Natural killer cell treated with Interleukin-12 subunit alpha and Interleukin-12 subunit beta and Interleukin-15 and Interleukin-18, amount 100 ng/mL, for 72 hours (primary cell): ENCODE measurements around the gene AGO3. TPM values are rescaled to one million over a fixed set of nuclear protein-coding genes. Genes with fewer than 3 reads are reported as not detected.
A peak's percentile ranks its signal among the peaks of the same experiment; 100 is the strongest.

Source experiments
- ATAC-seq, 2 donors: fragments of 150-1000 bp; cut with Tn5 transposase in 1 of 2; sonication (Bioruptor Pico), chemical (Tn5 transposase) in 1 of 2; 2 replicates each; pipeline ENCODE4 v1.10.0; 2021
- DNase-seq: peaks from one replicate; pipeline ENCODE4 v3.0.0; 2022; ENCODE audit warnings: low spot score
- H3K27ac Mint-ChIP-seq, 2 donors: 1 replicate in 1 of 2; 2 replicates in 1 of 2; pipeline ENCODE4 v1.8.0; 2022; ENCODE audit warnings: mixed read lengths in 2 of 2, mild to moderate bottlenecking in 1 of 2, moderate library complexity in 1 of 2
- H3K27me3 Mint-ChIP-seq, 2 donors: 1 replicate in 1 of 2; 2 replicates in 1 of 2; pipeline ENCODE4 v1.8.0; 2022; ENCODE audit warnings: mixed read lengths in 2 of 2
- H3K36me3 Mint-ChIP-seq: one replicate; pipeline ENCODE4 v1.8.0; 2022; ENCODE audit warnings: mixed read lengths
- H3K4me1 Mint-ChIP-seq, 2 donors: 1 replicate in 1 of 2; 2 replicates in 1 of 2; pipeline ENCODE4 v1.8.0; 2022; ENCODE audit warnings: low read depth in 2 of 2, mixed read lengths in 2 of 2, mild to moderate bottlenecking in 1 of 2
- H3K4me3 Mint-ChIP-seq: one replicate; pipeline ENCODE4 v1.8.0; 2022; ENCODE audit warnings: mixed read lengths
- H3K9me3 Mint-ChIP-seq: 2 replicates; pipeline ENCODE4 v1.8.0; 2022; ENCODE audit warnings: mixed read lengths
- total RNA-seq, 2 donors: library from RNA; stranded (reverse); gene quantifications; one replicate each; pipeline ENCODE4 v1.2.3, GENCODE V29; 2022

AGO3 gene
- total RNA-seq, 2 donors from 2014 or later: 37.7 to 56.5 TPM

DNA sequence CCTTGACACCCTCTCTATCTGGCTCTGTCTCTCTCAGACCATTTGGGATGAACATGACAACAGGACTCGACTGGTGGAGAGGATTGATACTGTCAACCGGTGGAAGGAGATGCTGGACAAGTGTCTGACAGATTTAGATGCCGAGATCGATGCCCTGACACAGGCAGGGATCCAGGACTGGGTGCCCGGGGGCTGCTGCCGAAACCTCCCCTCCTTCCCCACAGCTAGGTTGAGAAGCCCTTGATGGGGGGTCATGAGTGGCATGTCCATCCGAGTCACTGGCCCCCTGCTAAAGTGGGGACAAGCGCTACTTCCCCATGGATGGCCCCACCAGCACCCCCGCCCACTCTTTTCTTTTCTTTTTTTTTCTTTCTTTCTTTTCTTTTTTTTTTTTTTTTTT is 154.2 kb downstream of the AGO3 start:
- Mint-ChIP-seq H3K36me3 (peaks cover 9% of the 10 kb centered on the region), H3K27me3 (peaks cover 8 to 11% of the 10 kb centered on the region in 2 donors), H3K27ac (no peak overlapping the region), H3K4me3 (no peak overlapping the region), H3K4me1 (peaks cover 8 to 10% of the 10 kb centered on the region in 2 donors), H3K9me3 (no peaks in the 10 kb centered on the region)
- DNase-seq: no peak
- ATAC-seq: no peak

DNA sequence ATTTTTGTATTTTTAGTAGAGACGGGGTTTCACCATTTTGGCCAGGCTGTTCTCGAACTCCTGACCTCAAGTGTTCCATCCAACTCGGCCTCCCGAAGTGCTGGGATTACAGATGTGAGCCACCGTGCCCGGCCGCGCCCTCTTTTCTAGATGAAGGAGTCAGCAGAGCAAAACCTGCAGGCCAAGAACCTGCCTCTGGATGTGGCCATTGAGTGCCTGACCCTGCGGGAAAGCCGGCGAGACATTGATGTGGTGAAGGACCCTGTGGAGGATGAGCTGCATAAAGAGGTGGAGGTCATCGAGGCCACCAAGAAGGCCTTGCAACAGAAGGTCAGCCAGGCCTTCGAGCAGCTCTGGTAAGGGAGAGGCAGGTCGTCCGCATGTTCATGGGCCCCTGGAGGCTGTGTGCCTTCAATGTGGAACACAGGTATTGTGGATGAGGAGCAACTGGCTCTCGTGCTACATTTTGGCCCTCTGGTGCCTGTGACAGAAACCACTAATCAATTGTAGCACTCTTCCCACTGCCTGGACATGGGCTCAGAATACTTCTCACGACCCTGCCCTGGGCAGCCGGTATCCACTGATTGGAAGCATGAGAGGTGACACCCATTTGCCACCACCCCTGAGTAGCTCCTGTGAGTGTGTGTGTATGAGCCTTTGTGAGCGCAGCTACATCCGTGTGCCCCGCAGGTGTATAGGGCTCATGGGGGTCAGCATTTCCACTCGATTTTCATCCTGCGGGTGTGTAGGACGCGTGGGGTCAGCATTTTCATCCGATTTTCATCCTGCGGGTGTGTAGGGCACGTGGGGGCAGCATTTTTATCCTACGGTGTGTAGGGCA is 155.0 kb downstream of the AGO3 start:
- Mint-ChIP-seq H3K36me3 (peaks cover 9% of the 10 kb centered on the region), H3K4me3 (no peak overlapping the region), H3K27ac (no peak overlapping the region), H3K4me1 (peaks cover 9 to 12% of the 10 kb centered on the region in 2 donors), H3K27me3 (peaks cover 8 to 9% of the 10 kb centered on the region in 2 donors), H3K9me3 (no peaks in the 10 kb centered on the region)
- no peak for ATAC-seq
- DNase-seq: no peak

DNA sequence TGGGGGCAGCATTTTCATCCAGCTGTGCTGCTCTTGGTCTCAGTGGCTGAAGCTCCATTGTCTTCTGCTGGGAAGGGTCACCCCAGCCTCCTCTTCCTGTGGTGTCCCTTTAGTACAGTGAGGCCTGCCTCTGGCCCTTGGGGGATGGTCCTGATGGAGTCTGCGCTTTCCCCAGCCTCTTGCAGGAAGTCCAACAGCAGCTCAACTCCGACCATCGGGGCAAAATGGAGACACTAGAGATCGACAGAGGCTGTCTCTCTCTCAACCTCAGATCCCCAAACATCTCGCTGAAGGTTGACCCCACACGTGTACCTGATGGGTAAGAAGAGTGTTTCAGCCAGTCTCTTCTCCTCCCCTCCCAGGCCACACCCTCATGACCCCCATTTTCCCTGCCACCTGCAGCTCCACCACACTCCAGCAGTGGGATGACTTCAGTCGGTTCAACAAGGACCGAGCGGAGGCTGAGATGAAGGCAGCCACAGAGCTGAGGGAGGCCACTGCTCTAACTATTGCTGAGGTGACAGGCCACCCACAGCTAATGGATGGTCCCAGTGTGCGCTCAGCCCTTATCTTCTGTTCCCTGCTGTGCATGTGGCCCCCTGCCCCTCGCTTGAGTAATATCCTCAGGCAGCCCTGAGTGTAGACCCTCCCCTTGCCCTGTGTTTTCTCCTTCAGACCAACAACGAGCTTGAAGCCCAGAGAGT is 155.8 kb downstream of the AGO3 start:
- Mint-ChIP-seq H3K27me3 (peaks cover 8% of the 10 kb centered on the region in 2 donors), H3K4me1 (peaks cover 12% of the 10 kb centered on the region in 2 donors), H3K36me3 (peaks cover 9% of the 10 kb centered on the region), H3K9me3 (no peaks in the 10 kb centered on the region), H3K27ac (peak overlapping the region; percentile 20 to 30), H3K4me3 (peak overlapping the region; percentile 45)
- ATAC-seq (no peak), DNase-seq (no peak)

DNA sequence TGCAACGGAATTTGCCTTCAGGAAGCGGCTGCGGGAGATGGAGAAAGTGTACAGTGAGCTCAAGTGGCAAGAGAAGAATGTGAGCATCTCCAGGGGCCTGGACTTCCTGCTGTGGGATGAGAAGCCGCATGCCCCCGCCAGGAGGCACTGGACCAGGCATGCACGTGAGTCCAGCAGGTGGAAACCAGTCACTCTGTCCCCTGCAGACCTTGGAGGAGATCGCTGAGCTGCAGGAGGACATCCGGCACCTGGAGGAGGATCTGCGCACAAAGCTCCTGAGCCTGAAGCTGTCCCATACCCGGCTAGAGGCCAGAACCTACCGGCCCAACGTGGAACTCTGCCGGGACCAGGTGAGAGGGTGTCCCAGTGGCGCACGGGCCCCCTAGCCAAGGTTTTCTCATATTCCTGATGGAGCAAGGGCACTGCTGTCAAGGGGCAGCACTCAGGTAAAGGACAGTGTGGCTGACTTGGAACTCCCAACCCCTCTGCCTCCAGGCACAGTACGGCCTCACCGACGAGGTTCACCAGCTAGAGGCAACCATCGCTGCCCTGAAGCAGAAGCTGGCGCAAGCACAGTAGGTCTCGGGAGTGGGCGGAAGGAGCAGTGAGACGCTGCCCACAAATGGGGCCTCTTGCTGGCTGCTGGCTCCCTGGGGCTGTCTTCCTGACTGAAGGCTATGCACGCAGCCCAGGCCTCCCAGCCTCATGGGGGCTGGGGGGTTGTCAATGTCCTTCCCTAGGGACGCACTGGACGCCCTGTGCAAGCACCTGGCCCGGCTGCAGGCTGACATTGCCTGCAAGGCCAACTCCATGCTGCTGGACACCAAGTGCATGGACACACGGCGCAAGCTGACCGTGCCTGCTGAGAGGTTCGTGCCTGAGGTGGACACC is 156.6 kb downstream of the AGO3 start:
- Mint-ChIP-seq H3K4me1 (peaks cover 12 to 16% of the 10 kb centered on the region in 2 donors), H3K36me3 (peaks cover 9% of the 10 kb centered on the region), H3K27ac (peak overlapping the region; percentile 20 to 30)

DNA sequence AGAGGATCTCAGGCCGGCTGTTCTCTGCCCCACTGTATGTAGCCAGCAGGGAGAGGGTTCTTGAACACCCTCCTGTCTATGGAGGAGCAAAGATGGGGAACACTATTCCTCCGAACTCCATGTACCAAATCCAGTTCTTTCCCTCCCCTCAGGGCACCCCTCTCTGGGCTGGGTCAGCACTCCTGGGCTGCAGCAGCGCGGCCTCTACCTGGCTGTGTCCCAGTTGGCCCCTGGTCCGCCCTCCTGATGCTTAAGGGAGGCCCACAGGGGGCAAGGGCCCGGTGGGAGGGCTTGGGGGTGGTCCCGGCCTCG is 157.3 kb downstream of the AGO3 start:
- DNase-seq (no peak), ATAC-seq (no peak)
- Mint-ChIP-seq H3K4me3 (no peak overlapping the region), H3K4me1 (peaks cover 12 to 16% of the 10 kb centered on the region in 2 donors), H3K9me3 (no peaks in the 10 kb centered on the region), H3K27ac (peak overlapping the region; percentile 85 to 90), H3K36me3 (peaks cover 9% of the 10 kb centered on the region), H3K27me3 (no peaks in the 10 kb centered on the region)

More for the DNA sequence above, 156.6 kb downstream of the AGO3 start:
- H3K4me3 Mint-ChIP-seq: peak overlapping the region; percentile 45
- no peak for DNase-seq
- ATAC-seq: no peak
- no peaks in the 10 kb centered on the region for H3K9me3 Mint-ChIP-seq
- H3K27me3 Mint-ChIP-seq: peaks cover under 1 to 2% of the 10 kb centered on the region in 2 donors

DNA sequence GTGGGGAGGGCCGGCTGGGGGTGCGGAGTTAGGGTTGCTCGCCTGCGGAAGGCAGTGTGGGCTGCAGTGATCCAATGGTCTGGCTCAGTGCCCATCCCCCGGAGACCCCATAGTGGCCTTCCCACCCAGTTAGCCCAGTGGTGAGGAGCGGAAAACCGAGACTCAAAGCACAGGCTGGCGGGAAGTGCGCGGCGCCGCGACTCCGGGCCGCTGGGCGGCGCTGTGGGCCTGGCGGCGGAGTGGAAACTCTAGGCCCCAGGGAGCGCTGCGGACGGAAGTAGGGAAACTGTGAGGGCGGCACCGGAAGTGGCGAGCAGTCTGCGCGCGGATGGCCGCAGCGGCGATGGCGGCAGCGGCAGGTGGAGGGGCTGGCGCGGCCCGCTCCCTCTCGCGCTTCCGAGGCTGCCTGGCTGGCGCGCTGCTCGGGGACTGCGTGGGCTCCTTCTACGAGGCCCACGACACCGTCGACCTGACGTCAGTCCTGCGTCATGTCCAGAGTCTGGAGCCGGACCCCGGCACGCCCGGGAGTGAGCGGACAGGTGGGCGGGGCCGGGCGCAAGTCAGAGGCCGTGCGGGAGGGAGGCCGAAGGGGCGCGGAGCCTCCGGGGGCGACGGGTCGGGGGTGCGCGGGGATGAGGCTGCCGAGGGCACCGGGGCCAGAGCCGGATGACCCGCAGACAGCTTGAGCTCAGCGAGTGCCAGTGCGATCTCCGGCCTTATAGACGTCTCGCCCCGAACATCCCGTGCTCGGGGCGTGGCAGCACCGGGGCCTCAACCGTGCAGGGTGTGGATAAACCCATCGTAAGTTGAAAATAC is 157.9 kb downstream of the AGO3 start, which contains the start of gene ADPRS:
Gene ADPRS (plus strand): TSS at position 316 of the 816 bp plus-strand sequence. CDS start 13 bp downstream, at position 329.
- H3K27ac Mint-ChIP-seq: peak within 1 kb of the TSS; percentile 85 to 90
- H3K9me3 Mint-ChIP-seq: no peaks in the 10 kb centered on the region

DNA sequence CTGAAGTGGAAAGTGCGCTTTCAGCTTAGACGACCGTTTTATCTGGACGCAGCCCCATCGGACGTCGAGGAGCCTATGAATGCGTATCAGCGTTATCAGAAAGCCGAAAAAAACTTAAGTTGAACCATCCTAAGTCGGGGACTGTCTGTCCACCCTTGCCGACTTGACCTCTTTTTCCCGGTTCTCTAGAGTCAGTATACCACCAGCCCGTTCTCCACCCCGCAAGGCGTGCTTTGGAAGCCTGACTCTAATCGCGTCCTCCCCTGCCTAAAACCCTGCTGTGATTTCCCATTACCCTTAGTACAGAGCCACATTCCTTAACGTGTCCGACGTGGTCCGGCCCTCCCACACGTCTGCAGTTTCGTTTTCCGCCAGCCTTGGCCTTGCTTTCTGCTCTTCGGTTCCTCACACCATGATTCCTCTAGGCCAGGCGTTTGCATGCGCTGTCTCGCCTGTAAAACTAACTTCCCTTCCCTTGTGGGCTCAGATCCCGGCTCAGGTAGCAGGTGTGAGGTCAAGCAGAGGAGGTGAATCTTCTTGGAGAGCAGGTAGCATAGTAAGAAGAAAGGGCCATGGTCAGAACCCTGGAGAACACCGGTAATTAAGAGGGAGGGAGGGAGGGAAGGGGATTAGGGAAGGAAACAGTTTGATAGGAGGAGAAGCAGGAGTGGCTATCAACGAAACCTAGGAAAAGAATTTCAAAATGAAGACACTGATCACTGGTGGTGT is 158.7 kb downstream of the AGO3 start:
- Mint-ChIP-seq H3K27me3 (no peaks in the 10 kb centered on the region), H3K4me3 (peak overlapping the region; percentile 97), H3K9me3 (no peaks in the 10 kb centered on the region), H3K27ac (peak overlapping the region; percentile 85 to 90), H3K36me3 (peaks cover 9% of the 10 kb centered on the region), H3K4me1 (peaks cover 12 to 16% of the 10 kb centered on the region in 2 donors)
- ATAC-seq: no peak
- no peak for DNase-seq

More for the DNA sequence above, 157.9 kb downstream of the AGO3 start, which contains the start of gene ADPRS:
- ATAC-seq (peak; percentile 92 to 93), DNase-seq (peak; percentile 95)
- H3K36me3 Mint-ChIP-seq: peaks cover 9% of the 10 kb centered on the region
- no peaks in the 10 kb centered on the region for H3K27me3 Mint-ChIP-seq
- peaks cover 12 to 16% of the 10 kb centered on the region in 2 donors for H3K4me1 Mint-ChIP-seq
- peak within 1 kb of the TSS; percentile 97 for H3K4me3 Mint-ChIP-seq

DNA sequence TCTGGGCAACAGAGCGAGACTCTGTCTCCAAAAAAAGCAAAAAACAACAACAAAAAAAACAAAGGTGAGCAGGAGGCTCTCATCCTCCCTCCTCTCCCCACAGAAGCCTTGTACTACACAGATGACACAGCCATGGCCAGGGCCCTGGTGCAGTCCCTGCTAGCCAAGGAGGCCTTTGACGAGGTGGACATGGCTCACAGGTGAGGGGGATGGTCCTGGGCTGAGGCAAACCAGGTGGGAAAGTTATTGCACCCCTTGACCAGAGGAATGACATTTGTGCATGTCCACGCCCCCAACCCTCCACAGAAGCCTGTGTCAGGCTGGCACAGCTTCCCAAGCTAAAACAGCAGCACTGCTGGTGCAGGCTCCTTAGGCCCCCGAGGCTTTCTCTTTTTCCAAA is 160.2 kb downstream of the AGO3 start:
- Mint-ChIP-seq H3K4me3 (no peak overlapping the region), H3K27ac (no peak overlapping the region), H3K27me3 (no peaks in the 10 kb centered on the region), H3K36me3 (peaks cover 9% of the 10 kb centered on the region), H3K4me1 (peaks cover 12 to 16% of the 10 kb centered on the region in 2 donors), H3K9me3 (no peaks in the 10 kb centered on the region)
- DNase-seq: no peak
- ATAC-seq: no peak

DNA sequence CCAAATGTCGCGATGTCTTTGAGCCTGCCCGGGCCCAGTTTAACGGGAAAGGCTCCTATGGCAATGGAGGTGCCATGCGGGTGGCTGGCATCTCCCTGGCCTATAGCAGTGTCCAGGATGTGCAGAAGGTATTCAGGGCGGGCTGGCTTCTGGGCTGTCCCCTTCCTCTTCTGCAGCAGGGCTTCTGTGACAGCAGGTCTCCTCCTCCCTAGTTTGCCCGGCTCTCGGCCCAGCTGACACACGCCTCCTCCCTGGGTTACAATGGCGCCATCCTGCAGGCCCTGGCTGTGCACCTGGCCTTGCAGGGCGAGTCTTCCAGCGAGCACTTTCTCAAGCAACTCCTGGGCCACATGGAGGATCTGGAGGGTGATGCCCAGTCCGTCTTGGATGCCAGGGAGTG is 160.8 kb downstream of the AGO3 start:
- H3K9me3 Mint-ChIP-seq: no peaks in the 10 kb centered on the region
- H3K27ac Mint-ChIP-seq: no peak overlapping the region
- no peak for ATAC-seq
- H3K4me1 Mint-ChIP-seq: peaks cover 12 to 20% of the 10 kb centered on the region in 2 donors
- no peak for DNase-seq
- H3K36me3 Mint-ChIP-seq: peaks cover 9% of the 10 kb centered on the region
- H3K27me3 Mint-ChIP-seq: no peaks in the 10 kb centered on the region
- no peak overlapping the region for H3K4me3 Mint-ChIP-seq

DNA sequence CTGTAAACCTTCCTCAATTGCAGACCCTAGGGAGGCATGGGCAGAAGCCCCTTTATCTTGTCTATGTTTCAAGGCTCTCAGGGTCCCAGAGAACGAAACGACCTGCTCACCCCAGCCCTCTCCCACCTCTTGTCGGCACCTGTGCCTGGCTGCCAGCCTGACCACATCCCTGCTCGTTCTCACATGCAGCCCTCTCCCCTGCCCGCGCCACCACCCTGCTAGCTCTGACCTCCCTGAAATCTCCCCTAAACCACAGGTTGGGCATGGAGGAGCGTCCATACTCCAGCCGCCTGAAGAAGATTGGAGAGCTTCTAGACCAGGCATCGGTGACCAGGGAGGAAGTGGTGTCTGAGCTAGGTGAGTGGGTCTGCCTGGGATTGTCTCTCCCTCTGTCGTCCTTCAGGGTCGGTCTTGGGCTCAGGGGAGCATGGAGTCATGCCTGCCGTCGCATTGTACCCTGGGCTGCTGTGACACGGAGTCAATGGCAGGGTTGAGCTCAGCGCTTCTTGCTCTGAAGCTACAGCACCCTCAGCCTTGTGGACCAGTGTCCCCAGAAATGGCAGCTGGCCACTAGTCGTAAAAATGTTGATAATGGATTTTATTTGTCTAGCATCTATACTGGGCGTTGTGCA is 161.4 kb downstream of the AGO3 start:
- Mint-ChIP-seq H3K4me1 (peaks cover 12 to 20% of the 10 kb centered on the region in 2 donors), H3K9me3 (no peaks in the 10 kb centered on the region), H3K4me3 (no peak overlapping the region), H3K27me3 (no peaks in the 10 kb centered on the region), H3K36me3 (peaks cover 9% of the 10 kb centered on the region), H3K27ac (no peak overlapping the region)
- DNase-seq: no peak
- no peak for ATAC-seq

DNA sequence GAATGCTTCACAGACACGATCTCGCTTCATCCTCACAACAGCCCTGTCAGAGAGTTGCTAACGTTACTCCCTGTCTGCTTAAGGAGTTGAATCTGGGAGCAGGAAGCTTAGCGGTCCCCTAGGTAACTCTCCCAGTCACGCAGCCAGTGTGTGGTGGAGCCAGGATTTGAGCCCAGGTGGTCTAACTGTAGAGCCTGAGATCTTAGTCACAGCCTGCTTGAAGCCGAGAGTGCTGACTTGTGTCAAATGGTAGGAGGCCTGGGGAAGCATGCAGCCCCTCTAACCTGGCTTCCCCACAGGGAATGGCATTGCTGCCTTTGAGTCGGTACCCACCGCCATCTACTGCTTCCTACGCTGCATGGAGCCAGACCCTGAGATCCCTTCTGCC is 161.9 kb downstream of the AGO3 start:
- H3K4me1 Mint-ChIP-seq: peaks cover 12 to 20% of the 10 kb centered on the region in 2 donors
- no peak overlapping the region for H3K4me3 Mint-ChIP-seq
- ATAC-seq: no peak
- no peak for DNase-seq
- peaks cover 9% of the 10 kb centered on the region for H3K36me3 Mint-ChIP-seq
- no peak overlapping the region for H3K27ac Mint-ChIP-seq
- no peaks in the 10 kb centered on the region for H3K27me3 Mint-ChIP-seq
- H3K9me3 Mint-ChIP-seq: no peaks in the 10 kb centered on the region

DNA sequence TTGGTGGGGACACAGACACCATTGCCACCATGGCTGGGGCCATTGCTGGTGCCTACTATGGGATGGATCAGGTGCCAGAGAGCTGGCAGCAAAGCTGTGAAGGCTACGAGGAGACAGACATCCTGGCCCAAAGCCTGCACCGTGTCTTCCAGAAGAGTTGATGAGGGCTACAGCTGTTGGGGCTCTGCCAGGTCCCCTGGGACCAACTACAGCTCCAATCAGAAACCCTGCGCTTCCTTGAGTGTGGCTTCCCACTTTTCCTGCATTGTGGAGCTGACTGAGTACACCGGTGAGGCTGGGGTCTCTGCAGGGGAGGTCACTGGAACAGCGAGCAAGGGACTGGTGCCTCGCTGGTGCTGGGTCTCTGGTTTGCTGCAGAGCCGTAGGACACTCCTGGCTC is 162.3 kb downstream of the AGO3 start:
- H3K36me3 Mint-ChIP-seq: peaks cover 9% of the 10 kb centered on the region
- H3K9me3 Mint-ChIP-seq: no peaks in the 10 kb centered on the region

More for the DNA sequence above, 162.3 kb downstream of the AGO3 start:
- Mint-ChIP-seq H3K27me3 (no peaks in the 10 kb centered on the region), H3K27ac (no peak overlapping the region), H3K4me3 (no peak overlapping the region), H3K4me1 (peaks cover 12 to 20% of the 10 kb centered on the region in 2 donors)
- ATAC-seq (no peak), DNase-seq (no peak)
